Endodermal cell (in vitro differentiated cells): ENCODE results near the gene BANP. TPM values are rescaled to one million over a fixed set of nuclear protein-coding genes. Genes with fewer than 3 reads are reported as not detected.

ENCODE experiments used
- DNase-seq: peaks from one replicate; pipeline ENCODE4 v3.0.0-alpha.2; 2017
- H3K27ac ChIP-seq: 2 replicates; pipeline ENCODE4 v1.5.1; 2013; ENCODE audit warnings: mild to moderate bottlenecking, low read depth, low read length, moderate library complexity
- H3K27me3 ChIP-seq: 2 replicates; pipeline ENCODE4 v1.6.1; 2013; ENCODE audit warnings: mild to moderate bottlenecking, low read length, moderate library complexity; ENCODE audit not compliant: insufficient read depth, control insufficient read depth, poor library complexity, severe bottlenecking
- H3K36me3 ChIP-seq: 2 replicates; pipeline ENCODE4 v1.7.0; 2013; ENCODE audit warnings: mild to moderate bottlenecking, low read length, moderate library complexity; ENCODE audit not compliant: control insufficient read depth, insufficient read depth
- H3K4me1 ChIP-seq: one replicate; pipeline ENCODE4 v1.7.0; 2013; ENCODE audit warnings: low read length; ENCODE audit not compliant: control insufficient read depth, insufficient read depth
- H3K4me3 ChIP-seq: 2 replicates; pipeline ENCODE4 v1.5.1; 2013; ENCODE audit warnings: mild to moderate bottlenecking, low read length, moderate library complexity
- H3K9ac ChIP-seq: 2 replicates; pipeline ENCODE4 v1.6.1; 2013; ENCODE audit warnings: mild to moderate bottlenecking, low read length, moderate library complexity; ENCODE audit not compliant: poor library complexity, severe bottlenecking; ENCODE audit errors: extremely low read depth
- H3K9me3 ChIP-seq: 2 replicates; pipeline ENCODE4 v1.6.1; 2013; ENCODE audit warnings: mild to moderate bottlenecking, low read length, moderate library complexity; ENCODE audit not compliant: control insufficient read depth
- H3K27ac Mint-ChIP-seq: 2 replicates; pipeline ENCODE4 v1.8.0; 2020; ENCODE audit warnings: mixed read lengths
- H3K27me3 Mint-ChIP-seq: 2 replicates; pipeline ENCODE4 v1.8.0; 2021; ENCODE audit warnings: mild to moderate bottlenecking, mixed read lengths; ENCODE audit not compliant: insufficient read depth
- H3K36me3 Mint-ChIP-seq: 2 replicates; pipeline ENCODE4 v1.8.0; 2020; ENCODE audit warnings: low read depth, mixed read lengths
- H3K4me1 Mint-ChIP-seq: 2 replicates; pipeline ENCODE4 v1.8.0; 2020; ENCODE audit warnings: mixed read lengths
- H3K4me3 Mint-ChIP-seq: 2 replicates; pipeline ENCODE4 v1.8.0; 2020; ENCODE audit warnings: mild to moderate bottlenecking, moderate library complexity, mixed read lengths
- H3K9me3 Mint-ChIP-seq: 2 replicates; pipeline ENCODE4 v1.8.0; 2020; ENCODE audit warnings: mild to moderate bottlenecking, mixed read lengths
- WGBS, 2 experiments: methylation state at CpG; one replicate each; pipeline versions ENCODE4 v1.1.5 to v1.1.7; 2013; ENCODE audit warnings: missing lambda C conversion rate in 2 of 2, mixed read lengths in 1 of 2; ENCODE audit not compliant: insufficient coverage in 1 of 2, insufficient read length in 1 of 2; 5-methylcytosine and 5-hydroxymethylcytosine counted together
- total RNA-seq, 2 donors: library from RNA; stranded (reverse); fragmentation: NEBNext Ultra II Directional in 1 of 2; extraction: Animal tissue kit (Norgen Biotek cat#: 25700) in 1 of 2; gene quantifications; 2 replicates in 1 of 2; 3 replicates in 1 of 2; pipeline ENCODE4 v1.2.1, GENCODE V29; 2021
- TF ChIP-seq, protein P1 (sequence below): fragments of 200-600 bp; sonication (generic); conservative IDR thresholded peaks from 2 replicates; pipeline ENCODE4 v1.5.0; 2021; ENCODE audit warnings: antibody characterized with exemption, mild to moderate bottlenecking

The BANP gene
- total RNA-seq, 2 donors from 2014 or later = 39.5 to 45.5 TPM

DNA sequence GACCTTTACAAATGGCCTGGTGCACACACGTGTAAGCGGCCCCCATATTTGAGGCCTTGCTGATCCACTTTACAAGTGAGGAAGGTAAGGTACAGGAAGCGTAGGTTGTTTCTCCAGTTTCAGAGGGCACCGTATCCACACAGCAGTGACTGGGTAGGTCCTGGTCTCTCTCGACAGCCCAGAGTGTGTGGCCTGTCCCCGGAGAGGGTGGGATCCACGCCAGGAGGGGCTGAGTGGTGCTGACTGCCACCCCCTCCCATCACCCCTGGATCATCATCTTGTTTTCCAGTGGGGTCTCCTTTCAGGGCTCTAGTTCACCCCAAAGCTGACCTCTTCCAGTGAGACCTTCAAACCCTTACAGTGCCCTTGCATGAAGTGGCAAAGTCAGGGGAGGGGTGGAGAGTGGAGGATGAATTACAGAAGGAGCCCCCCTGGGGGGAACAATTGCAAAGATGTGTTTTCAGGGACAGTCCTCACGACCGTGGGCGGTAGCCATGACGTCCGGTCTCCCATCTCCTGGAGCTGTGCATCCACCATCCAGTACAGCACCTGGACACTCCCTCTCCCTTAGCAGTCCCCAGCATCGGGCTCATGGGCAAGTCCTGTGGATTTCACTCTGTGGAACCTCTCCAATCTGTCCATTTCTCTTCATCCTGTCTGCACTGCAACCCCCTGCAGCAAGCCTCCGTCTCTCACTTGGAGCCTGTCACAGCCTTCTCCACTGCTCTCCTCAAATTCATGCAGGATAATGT is 4.5 kb upstream of the BANP start:
- no peak overlapping the region for H3K27ac ChIP-seq
- H3K4me3 ChIP-seq = no peak overlapping the region
- Mint-ChIP-seq H3K4me3 (no peak overlapping the region), H3K9me3 (no peaks in the 10 kb centered on the region), H3K27ac (no peak overlapping the region), H3K27me3 (no peaks in the 10 kb centered on the region), H3K36me3 (no peaks in the 10 kb centered on the region), H3K4me1 (no peaks in the 10 kb centered on the region)
- no peaks in the 10 kb centered on the region for H3K36me3 ChIP-seq
- no peaks in the 10 kb centered on the region for H3K9me3 ChIP-seq
- H3K9ac ChIP-seq = no peak overlapping the region
- DNase-seq = no peak
- no peaks in the 10 kb centered on the region for H3K4me1 ChIP-seq
- no peaks in the 10 kb centered on the region for H3K27me3 ChIP-seq
- 87 to 91% methylated on average over 9 to 14 of the region's 14 CpGs for WGBS, 2 experiments
- TF ChIP-seq, protein P1, sequence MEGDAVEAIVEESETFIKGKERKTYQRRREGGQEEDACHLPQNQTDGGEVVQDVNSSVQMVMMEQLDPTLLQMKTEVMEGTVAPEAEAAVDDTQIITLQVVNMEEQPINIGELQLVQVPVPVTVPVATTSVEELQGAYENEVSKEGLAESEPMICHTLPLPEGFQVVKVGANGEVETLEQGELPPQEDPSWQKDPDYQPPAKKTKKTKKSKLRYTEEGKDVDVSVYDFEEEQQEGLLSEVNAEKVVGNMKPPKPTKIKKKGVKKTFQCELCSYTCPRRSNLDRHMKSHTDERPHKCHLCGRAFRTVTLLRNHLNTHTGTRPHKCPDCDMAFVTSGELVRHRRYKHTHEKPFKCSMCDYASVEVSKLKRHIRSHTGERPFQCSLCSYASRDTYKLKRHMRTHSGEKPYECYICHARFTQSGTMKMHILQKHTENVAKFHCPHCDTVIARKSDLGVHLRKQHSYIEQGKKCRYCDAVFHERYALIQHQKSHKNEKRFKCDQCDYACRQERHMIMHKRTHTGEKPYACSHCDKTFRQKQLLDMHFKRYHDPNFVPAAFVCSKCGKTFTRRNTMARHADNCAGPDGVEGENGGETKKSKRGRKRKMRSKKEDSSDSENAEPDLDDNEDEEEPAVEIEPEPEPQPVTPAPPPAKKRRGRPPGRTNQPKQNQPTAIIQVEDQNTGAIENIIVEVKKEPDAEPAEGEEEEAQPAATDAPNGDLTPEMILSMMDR = no peak

DNA sequence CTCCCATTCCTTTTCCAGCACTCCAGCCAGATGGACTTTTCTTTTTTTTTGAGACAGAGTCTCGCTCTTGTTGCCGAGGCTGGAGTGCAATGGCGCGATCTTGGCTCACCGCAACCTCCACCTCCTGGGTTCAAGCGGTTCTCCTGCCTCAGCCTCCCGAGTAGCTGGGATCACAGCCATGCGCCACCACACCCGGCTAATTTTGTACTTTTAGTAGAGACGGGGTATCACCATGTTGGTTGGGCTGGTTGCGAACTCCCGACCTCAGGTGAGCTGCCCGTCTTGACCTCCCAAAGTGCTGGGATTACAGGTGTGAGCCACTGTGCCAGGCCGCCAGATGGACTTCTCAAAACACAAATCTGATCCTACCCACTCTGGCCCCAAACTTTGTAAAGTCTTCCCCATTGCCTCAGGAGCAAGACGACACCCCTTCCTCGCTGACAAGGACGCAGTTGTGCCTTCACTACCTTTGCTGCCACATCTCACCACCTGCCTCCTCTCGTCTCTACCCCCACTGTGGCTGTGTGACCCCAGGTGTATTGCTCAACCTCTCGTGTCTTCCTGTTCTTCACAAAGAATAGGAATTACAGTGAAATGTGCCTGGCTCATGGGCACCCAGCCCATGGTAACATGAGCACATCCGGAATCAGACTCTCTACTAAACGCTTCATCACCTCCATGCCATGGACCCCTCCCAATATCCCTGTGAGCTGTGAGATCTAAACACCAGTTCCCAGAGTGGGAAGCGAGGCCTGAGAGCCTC is 3.7 kb upstream of the BANP start:
- WGBS, 2 experiments = 92 to 97% methylated on average over 18 to 22 of the region's 22 CpGs
- TF ChIP-seq, protein P1 = no peak
- Histone ChIP-seq H3K27me3 (no peaks in the 10 kb centered on the region), H3K27ac (no peak overlapping the region), H3K9ac (no peak overlapping the region), H3K36me3 (no peaks in the 10 kb centered on the region), H3K4me1 (no peaks in the 10 kb centered on the region), H3K9me3 (no peaks in the 10 kb centered on the region), H3K4me3 (no peak overlapping the region)
- Mint-ChIP-seq H3K27me3 (no peaks in the 10 kb centered on the region), H3K36me3 (peaks cover 4% of the 10 kb centered on the region), H3K4me3 (no peak overlapping the region), H3K27ac (no peak overlapping the region), H3K9me3 (no peaks in the 10 kb centered on the region), H3K4me1 (peaks cover 5% of the 10 kb centered on the region)
- no peak for DNase-seq

DNA sequence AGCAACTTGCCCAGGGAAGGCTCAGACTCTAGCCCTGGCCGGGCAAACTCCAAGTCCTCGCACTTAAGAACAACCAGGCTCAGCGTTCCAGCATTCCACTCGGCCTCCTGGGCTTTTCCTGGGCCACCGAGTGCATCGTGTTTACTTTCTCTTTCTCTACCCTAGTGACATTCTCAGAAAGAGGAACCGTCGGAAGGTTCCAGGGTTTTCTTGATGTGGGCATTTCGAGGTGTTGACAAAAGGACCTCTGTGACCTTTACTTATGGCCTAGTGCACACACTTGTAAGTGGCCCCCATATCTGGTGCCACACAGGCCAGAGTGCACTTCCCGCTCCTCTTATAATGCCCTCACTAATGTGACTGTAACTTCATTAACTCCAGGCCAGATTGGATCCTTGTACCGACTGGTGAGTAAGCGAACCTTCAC is 3.1 kb upstream of the BANP start:
- WGBS, 2 experiments = 91 to 93% methylated on average over 11 to 12 of the region's 12 CpGs
- DNase-seq = no peak
- Mint-ChIP-seq H3K27ac (no peak overlapping the region), H3K9me3 (no peaks in the 10 kb centered on the region), H3K4me1 (peaks cover 6% of the 10 kb centered on the region), H3K36me3 (peaks cover 4% of the 10 kb centered on the region), H3K27me3 (no peaks in the 10 kb centered on the region), H3K4me3 (no peak overlapping the region)
- Histone ChIP-seq H3K4me1 (no peaks in the 10 kb centered on the region), H3K36me3 (no peaks in the 10 kb centered on the region), H3K27ac (no peak overlapping the region), H3K9ac (no peak overlapping the region), H3K9me3 (no peaks in the 10 kb centered on the region), H3K4me3 (no peak overlapping the region), H3K27me3 (no peaks in the 10 kb centered on the region)
- TF ChIP-seq, protein P1 = no peak
